Neural cell (in vitro differentiated cells): ENCODE measurements around the gene KIF5A. TPM values are rescaled to one million over a fixed set of nuclear protein-coding genes. Genes with fewer than 3 reads are reported as not detected.
"Not testable (repeated sequence)": the region's sequence is repeated elsewhere in the genome, so short reads cannot be mapped to it uniquely, and the experiment has no call there.

Experiments used
- H2AFZ ChIP-seq: fragments of 200-600, 300-800 bp; sonication (generic), shearing (Covaris generic); 2 replicates; pipeline ENCODE4 v1.6.0; 2014; ENCODE audit warnings: low read depth, mild to moderate bottlenecking, antibody characterized with exemption, low read length, moderate library complexity
- H3F3A ChIP-seq: fragments of 200-600 bp; shearing (Covaris generic); 2 replicates; pipeline ENCODE4 v1.6.1; 2016; ENCODE audit warnings: mild to moderate bottlenecking, moderate library complexity, mixed read lengths, antibody characterized with exemption, low read length; ENCODE audit not compliant: insufficient read depth, poor library complexity, severe bottlenecking
- H3K27ac ChIP-seq: fragments of 200-600, 300-800 bp; sonication (generic), shearing (Covaris generic); 2 replicates; pipeline ENCODE4 v1.5.1; 2014; ENCODE audit warnings: mild to moderate bottlenecking, low read length, moderate library complexity
- H3K27me3 ChIP-seq: fragments of 300-800, 200-600 bp; sonication (generic), shearing (Covaris generic); 2 replicates; pipeline ENCODE4 v1.6.0; 2014; ENCODE audit warnings: mild to moderate bottlenecking, low read depth, low read length, moderate library complexity; ENCODE audit not compliant: insufficient read depth
- H3K36me3 ChIP-seq: fragments of 300-800, 200-600 bp; sonication (generic), shearing (Covaris generic); 2 replicates; pipeline ENCODE4 v1.5.1; 2014; ENCODE audit warnings: mild to moderate bottlenecking, antibody characterized with exemption, low read length, moderate library complexity; ENCODE audit not compliant: insufficient read depth
- H3K4me2 ChIP-seq: fragments of 300-800, 200-600 bp; sonication (generic), shearing (Covaris generic); 2 replicates; pipeline ENCODE4 v1.6.0; 2014; ENCODE audit warnings: mild to moderate bottlenecking, low read length
- H3K4me3 ChIP-seq: fragments of 300-800, 200-600 bp; sonication (generic), shearing (Covaris generic); 2 replicates; pipeline ENCODE4 v1.5.1; 2014; ENCODE audit warnings: mild to moderate bottlenecking, low read length, moderate library complexity
- H3K79me2 ChIP-seq: fragments of 200-600 bp; shearing (Covaris generic); replicated peaks from 2 replicates; pipeline ENCODE4 v1.6.0; 2014; ENCODE audit warnings: mild to moderate bottlenecking, low read length, moderate library complexity; ENCODE audit not compliant: insufficient read depth
- H3K9ac ChIP-seq: fragments of 300-800, 200-600 bp; sonication (generic), shearing (Covaris generic); 2 replicates; pipeline ENCODE4 v1.6.1; 2016; ENCODE audit warnings: mild to moderate bottlenecking, low read length, mixed read lengths
- H3K9me2 ChIP-seq: fragments of 200-600 bp; shearing (Covaris generic); 2 replicates; pipeline ENCODE4 v1.6.1; 2016; ENCODE audit warnings: mild to moderate bottlenecking, low read length, mixed read lengths; ENCODE audit not compliant: insufficient read depth
- H3K9me3 ChIP-seq: fragments of 200-600, 300-800 bp; sonication (generic), shearing (Covaris generic); 2 replicates; pipeline ENCODE4 v1.6.1; 2016; ENCODE audit warnings: mild to moderate bottlenecking, mixed run types, low read length, moderate library complexity, mixed read lengths
- H4K20me1 ChIP-seq: fragments of 200-600 bp; shearing (Covaris generic); 2 replicates; pipeline ENCODE4 v1.6.1; 2016; ENCODE audit warnings: mild to moderate bottlenecking, mixed run types; ENCODE audit not compliant: insufficient read depth
- EP300 ChIP-seq: fragments of 450-650 bp; conservative IDR thresholded peaks from 2 replicates; pipeline ENCODE4 v1.6.1; 2014; ENCODE audit warnings: antibody characterized with exemption, mild to moderate bottlenecking, moderate library complexity; ENCODE audit not compliant: poor library complexity, severe bottlenecking
- EZH2 ChIP-seq: fragments of 200-600, 300-800 bp; shearing (Covaris generic), sonication (generic); IDR thresholded peaks from 2 replicates; pipeline ENCODE4 v1.6.1; 2014; ENCODE audit warnings: antibody characterized with exemption, low read length, borderline replicate concordance, mild to moderate bottlenecking; ENCODE audit not compliant: insufficient read depth, poor library complexity, severe bottlenecking
- MXI1 ChIP-seq: fragments of 450-650 bp; conservative IDR thresholded peaks from 2 replicates; pipeline ENCODE4 v1.6.1; 2014; ENCODE audit warnings: antibody characterized with exemption, mild to moderate bottlenecking; ENCODE audit not compliant: poor library complexity, severe bottlenecking
- POLR2AphosphoS5 ChIP-seq: IDR thresholded peaks from 2 replicates; pipeline ENCODE4 v1.6.1; 2012
- RAD21 ChIP-seq: fragments of 450-650 bp; conservative IDR thresholded peaks from 2 replicates; pipeline ENCODE4 v1.6.1; 2014; ENCODE audit warnings: antibody characterized with exemption, mild to moderate bottlenecking, moderate library complexity
- SMC3 ChIP-seq: fragments of 450-650 bp; conservative IDR thresholded peaks from 2 replicates; pipeline ENCODE4 v1.6.1; 2014; ENCODE audit warnings: antibody characterized with exemption, mild to moderate bottlenecking, moderate library complexity; ENCODE audit not compliant: poor library complexity
- TAF1 ChIP-seq: IDR thresholded peaks from 2 replicates; pipeline ENCODE4 v1.6.1; 2012; ENCODE audit warnings: low read depth
- polyA plus RNA-seq: library from polyadenylated mRNA; depleted of rRNA; stranded (reverse); fragments of >200 nt; gene quantifications from 2 replicates; pipeline ENCODE4 v1.2.3, GENCODE V29; 2014
- TF ChIP-seq, protein P1 (sequence below): fragments of 450-650 bp; IDR thresholded peaks from 2 replicates; pipeline ENCODE4 v1.5.1; 2014; ENCODE audit warnings: antibody characterized with exemption, mild to moderate bottlenecking, moderate library complexity; ENCODE audit not compliant: poor library complexity, severe bottlenecking
- TF ChIP-seq, protein P2 (sequence below): IDR thresholded peaks from 2 replicates; pipeline ENCODE4 v1.6.1; 2012; ENCODE audit warnings: borderline replicate concordance

KIF5A gene
- polyA plus RNA-seq, 1 donor from 2014 or later: 58.8 TPM

DNA sequence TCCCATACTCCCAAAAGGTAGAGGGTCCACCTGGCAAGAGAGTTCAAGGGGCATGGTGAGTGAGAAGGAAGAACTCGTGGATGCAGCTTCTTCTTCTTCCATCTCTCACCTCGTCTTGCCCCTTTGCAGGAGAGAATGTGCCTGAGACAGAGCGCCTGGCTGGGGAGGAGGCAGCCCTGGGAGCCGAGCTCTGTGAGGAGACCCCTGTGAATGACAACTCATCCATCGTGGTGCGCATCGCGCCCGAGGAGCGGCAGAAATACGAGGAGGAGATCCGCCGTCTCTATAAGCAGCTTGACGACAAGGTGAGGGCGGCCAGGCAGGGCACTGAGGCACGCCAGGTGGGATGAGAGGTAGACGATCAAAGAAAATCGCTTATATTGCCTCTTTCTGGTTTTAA lies 20.0 kb downstream of the KIF5A start:
- no peaks in the 10 kb centered on the region for H3K9me2 ChIP-seq
- H3K9me3 ChIP-seq: no peaks in the 10 kb centered on the region
- no peak overlapping the region for H3K4me3 ChIP-seq
- H2AFZ ChIP-seq: no peak overlapping the region
- H3K4me2 ChIP-seq: no peak overlapping the region
- H3K27me3 ChIP-seq: no peaks in the 10 kb centered on the region
- H3K36me3 ChIP-seq: peaks cover 9% of the 10 kb centered on the region
- no peak overlapping the region for H3K27ac ChIP-seq
- no peaks in the 10 kb centered on the region for H3K79me2 ChIP-seq
- no peaks in the 10 kb centered on the region for H4K20me1 ChIP-seq
- TF ChIP-seq EP300: no peak
- TF ChIP-seq, protein P1, sequence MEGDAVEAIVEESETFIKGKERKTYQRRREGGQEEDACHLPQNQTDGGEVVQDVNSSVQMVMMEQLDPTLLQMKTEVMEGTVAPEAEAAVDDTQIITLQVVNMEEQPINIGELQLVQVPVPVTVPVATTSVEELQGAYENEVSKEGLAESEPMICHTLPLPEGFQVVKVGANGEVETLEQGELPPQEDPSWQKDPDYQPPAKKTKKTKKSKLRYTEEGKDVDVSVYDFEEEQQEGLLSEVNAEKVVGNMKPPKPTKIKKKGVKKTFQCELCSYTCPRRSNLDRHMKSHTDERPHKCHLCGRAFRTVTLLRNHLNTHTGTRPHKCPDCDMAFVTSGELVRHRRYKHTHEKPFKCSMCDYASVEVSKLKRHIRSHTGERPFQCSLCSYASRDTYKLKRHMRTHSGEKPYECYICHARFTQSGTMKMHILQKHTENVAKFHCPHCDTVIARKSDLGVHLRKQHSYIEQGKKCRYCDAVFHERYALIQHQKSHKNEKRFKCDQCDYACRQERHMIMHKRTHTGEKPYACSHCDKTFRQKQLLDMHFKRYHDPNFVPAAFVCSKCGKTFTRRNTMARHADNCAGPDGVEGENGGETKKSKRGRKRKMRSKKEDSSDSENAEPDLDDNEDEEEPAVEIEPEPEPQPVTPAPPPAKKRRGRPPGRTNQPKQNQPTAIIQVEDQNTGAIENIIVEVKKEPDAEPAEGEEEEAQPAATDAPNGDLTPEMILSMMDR: no peak
- TF ChIP-seq, protein P2, sequence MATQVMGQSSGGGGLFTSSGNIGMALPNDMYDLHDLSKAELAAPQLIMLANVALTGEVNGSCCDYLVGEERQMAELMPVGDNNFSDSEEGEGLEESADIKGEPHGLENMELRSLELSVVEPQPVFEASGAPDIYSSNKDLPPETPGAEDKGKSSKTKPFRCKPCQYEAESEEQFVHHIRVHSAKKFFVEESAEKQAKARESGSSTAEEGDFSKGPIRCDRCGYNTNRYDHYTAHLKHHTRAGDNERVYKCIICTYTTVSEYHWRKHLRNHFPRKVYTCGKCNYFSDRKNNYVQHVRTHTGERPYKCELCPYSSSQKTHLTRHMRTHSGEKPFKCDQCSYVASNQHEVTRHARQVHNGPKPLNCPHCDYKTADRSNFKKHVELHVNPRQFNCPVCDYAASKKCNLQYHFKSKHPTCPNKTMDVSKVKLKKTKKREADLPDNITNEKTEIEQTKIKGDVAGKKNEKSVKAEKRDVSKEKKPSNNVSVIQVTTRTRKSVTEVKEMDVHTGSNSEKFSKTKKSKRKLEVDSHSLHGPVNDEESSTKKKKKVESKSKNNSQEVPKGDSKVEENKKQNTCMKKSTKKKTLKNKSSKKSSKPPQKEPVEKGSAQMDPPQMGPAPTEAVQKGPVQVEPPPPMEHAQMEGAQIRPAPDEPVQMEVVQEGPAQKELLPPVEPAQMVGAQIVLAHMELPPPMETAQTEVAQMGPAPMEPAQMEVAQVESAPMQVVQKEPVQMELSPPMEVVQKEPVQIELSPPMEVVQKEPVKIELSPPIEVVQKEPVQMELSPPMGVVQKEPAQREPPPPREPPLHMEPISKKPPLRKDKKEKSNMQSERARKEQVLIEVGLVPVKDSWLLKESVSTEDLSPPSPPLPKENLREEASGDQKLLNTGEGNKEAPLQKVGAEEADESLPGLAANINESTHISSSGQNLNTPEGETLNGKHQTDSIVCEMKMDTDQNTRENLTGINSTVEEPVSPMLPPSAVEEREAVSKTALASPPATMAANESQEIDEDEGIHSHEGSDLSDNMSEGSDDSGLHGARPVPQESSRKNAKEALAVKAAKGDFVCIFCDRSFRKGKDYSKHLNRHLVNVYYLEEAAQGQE: no peak
- no peak for TF ChIP-seq TAF1
- no peak for TF ChIP-seq POLR2AphosphoS5
- TF ChIP-seq MXI1: no peak
- no peak for TF ChIP-seq SMC3
- no peak for TF ChIP-seq RAD21
- TF ChIP-seq EZH2: no peak
- H3F3A ChIP-seq: no peaks in the 10 kb centered on the region
- no peak overlapping the region for H3K9ac ChIP-seq

GRCh38 chr12:57570438-57570837 lies 20.6 kb downstream of the KIF5A start:
- not testable (repeated sequence) for H3K9me3 ChIP-seq, H3K9ac ChIP-seq, H3K79me2 ChIP-seq, H3K36me3 ChIP-seq, H3F3A ChIP-seq, H3K9me2 ChIP-seq, H3K27me3 ChIP-seq, H3K4me3 ChIP-seq, H3K4me2 ChIP-seq, H4K20me1 ChIP-seq, H2AFZ ChIP-seq, H3K27ac ChIP-seq
